Retinal pigment epithelial cell (primary cell): Measurements from ENCODE around the gene KANK2.
"Not testable (repeated sequence)": the region's sequence is repeated elsewhere in the genome, so short reads cannot be mapped to it uniquely, and the experiment has no call there.

Source experiments
- DNase-seq: peaks from one replicate; pipeline ENCODE4 v3.0.0-alpha.2; 2010; ENCODE audit warnings: low read depth
- H3K4me3 ChIP-seq: 2 replicates; pipeline ENCODE4 v1.5.1; 2011; ENCODE audit warnings: mild to moderate bottlenecking, low read length, control low read depth, moderate library complexity
- CTCF ChIP-seq: conservative IDR thresholded peaks from 2 replicates; pipeline ENCODE4 v1.5.1; 2011; ENCODE audit warnings: low read depth, low read length, control low read depth, inconsistent platforms

Gene KANK2

DNA sequence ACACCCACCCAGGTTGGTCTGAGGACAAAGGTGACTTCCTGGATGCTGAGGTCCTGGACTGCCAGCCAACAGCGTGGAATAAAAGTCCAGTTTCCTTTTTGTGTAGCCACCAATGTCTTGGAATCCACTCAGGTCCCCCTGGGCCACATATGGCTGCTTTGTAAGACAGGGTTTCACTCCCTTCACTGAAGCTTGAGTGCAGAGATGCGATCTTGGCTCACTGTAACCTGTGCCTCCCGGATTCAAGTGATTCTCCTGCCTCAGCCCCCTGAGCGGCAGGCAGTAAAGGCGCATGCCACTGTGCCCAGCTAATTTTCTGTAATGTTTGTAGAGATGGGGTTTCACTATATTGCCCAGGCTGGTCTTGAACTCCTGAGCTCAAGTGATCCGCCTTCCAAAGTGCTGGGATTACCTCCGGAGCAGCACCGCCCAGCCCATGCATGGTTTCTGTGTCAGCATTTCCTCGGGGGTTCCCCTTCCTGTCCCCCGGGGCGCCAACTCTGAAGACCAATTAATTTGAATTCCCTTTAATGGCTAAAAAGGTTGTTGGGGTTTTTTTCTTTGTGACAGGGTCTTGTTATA is 17.5 kb downstream of the KANK2 start:
- no peak overlapping the region for H3K4me3 ChIP-seq
- DNase-seq: no peak

GRCh38 chr19:11179145-11179465 is 18.2 kb downstream of the KANK2 start:
- not testable (repeated sequence) for H3K4me3 ChIP-seq, DNase-seq

More for the DNA sequence above, 17.5 kb downstream of the KANK2 start:
- no peak for TF ChIP-seq CTCF

- TF ChIP-seq CTCF: no peak
- DNase-seq: no peak
- no peak overlapping the region for H3K4me3 ChIP-seq
Measured at GRCh38 chr19:11177592-11177991, 19.8 kb downstream of the KANK2 start.

GRCh38 chr19:11176466-11177193 is 20.7 kb downstream of the KANK2 start:
- no peak for TF ChIP-seq CTCF
- no peak for DNase-seq
- H3K4me3 ChIP-seq: no peak overlapping the region

GRCh38 chr19:11175920-11176319 is 21.4 kb downstream of the KANK2 start:
- TF ChIP-seq CTCF: no peak
- H3K4me3 ChIP-seq: no peak overlapping the region
- no peak for DNase-seq

DNA sequence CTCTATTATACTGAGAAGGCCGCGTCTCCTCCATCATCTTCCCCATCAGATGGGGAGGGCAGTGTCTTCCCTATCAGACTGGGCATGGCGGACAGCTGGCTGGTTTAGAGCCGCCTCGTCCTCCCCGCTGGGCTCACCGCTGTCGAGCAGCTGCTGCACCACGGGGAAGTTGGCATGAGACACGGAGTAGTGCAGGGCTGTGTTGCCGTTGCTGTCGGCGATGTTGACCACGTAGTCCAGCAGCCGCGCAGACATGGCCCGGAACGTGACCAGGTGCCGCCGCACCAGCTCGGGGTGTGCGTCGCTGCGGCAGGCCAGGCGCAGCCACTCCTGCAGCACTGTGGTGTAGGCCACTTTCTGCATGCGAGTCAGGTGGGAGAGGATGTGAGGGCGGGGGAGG is 23.0 kb downstream of the KANK2 start:
- H3K4me3 ChIP-seq: no peak overlapping the region
- TF ChIP-seq CTCF: no peak
- DNase-seq: no peak

DNA sequence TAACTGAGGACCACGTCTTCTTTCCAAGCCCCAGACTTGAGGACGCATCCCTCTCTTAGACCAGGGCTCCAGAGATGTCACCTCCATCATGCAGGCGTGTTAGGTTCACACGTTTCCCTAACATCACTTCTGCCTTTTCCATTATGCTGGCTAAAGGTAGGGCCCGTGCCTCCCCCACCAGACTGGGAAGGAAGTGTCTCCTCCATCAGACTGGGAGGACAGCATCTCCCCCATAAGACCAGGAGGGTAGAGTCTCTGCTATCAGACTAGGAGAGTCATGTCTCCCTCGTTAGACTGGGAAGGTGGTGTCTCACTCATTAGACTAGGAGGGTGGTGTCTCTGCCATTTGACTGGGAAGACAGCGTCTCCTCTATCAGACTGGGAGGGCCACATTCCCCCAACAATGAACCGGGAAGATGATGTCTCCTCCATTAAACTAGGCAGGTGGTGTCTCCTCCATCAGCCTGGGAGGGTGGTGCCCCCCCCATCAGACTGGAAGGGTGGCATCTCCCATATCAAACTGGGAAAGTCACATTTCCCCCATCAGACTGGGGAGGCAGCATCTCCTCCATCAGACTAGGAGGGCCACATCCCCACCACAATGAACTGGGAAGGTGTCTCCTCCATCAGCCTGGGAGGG is 23.7 kb downstream of the KANK2 start:
- TF ChIP-seq CTCF: no peak
- no peak for DNase-seq
- H3K4me3 ChIP-seq: no peak overlapping the region
